HCT116 (cell line): ENCODE data around the gene CRYZ. TPM values are rescaled to one million over a fixed set of nuclear protein-coding genes. Genes with fewer than 3 reads are reported as not detected.

Source experiments
- ATAC-seq: fragments of 200-7000 bp; cut with Tn5 transposase; 2 replicates; pipeline ENCODE4 v1.9.1; 2020; ENCODE audit warnings: mild to moderate bottlenecking, moderate library complexity
- BruUV-seq: library from RNA; stranded (reverse); fragments of 400-500 nt; replicated peaks from 2 replicates; lab custom pipeline; 2021; lab: Mats Ljungman, UMichigan
- CTCF ChIA-PET: fragments of 300-600 bp; sonication (Branson Sonifier 250); formaldehyde crosslinking; loops from one replicate; lab custom pipeline; 2021; ENCODE audit warnings: antibody characterized with exemption; lab: Charles Lee
- POLR2A ChIA-PET: fragments of 300-600, 350-600 bp; sonication (Branson Sonifier 250); formaldehyde crosslinking; loops from one replicate; lab custom pipeline; 2021; ENCODE audit warnings: antibody characterized with exemption; lab: Charles Lee
- RAD21 ChIA-PET, 2 experiments: fragments of 300-600 bp; sonication (Branson Sonifier 250); formaldehyde crosslinking; loops; one replicate each; lab custom pipeline; 2023; ENCODE audit warnings: low total read pairs in 2 of 2; ENCODE audit not compliant: uncharacterized antibody in 2 of 2, unreplicated experiment in 2 of 2, low non-redundant PET in 1 of 2; lab: Charles Lee
- DNase-seq: peaks from one replicate; pipeline ENCODE4 v3.0.0-alpha.2; 2010; ENCODE audit warnings: low read depth, low spot score
- H2AFZ ChIP-seq: fragments of 200-600 bp; shearing (Covaris generic), sonication (generic); 2 replicates; pipeline ENCODE4 v1.6.1; 2017; ENCODE audit warnings: low read depth, mixed run types, mixed read lengths, antibody characterized with exemption, low read length; ENCODE audit not compliant: poor library complexity, severe bottlenecking
- H3K27ac ChIP-seq: 2 replicates; pipeline ENCODE4 v1.5.1; 2012; ENCODE audit warnings: low read depth, low read length
- H3K27me3 ChIP-seq: fragments of 200-600 bp; sonication (generic); 2 replicates; pipeline ENCODE4 v1.6.1; 2016; ENCODE audit warnings: mixed run types, low read length, mixed read lengths; ENCODE audit not compliant: insufficient read depth
- H3K36me3 ChIP-seq, 2 experiments: fragments of 200-500 bp in 1 of 2; fragments of 200-600 bp in 1 of 2; sonication (Bioruptor generic) in 1 of 2; sonication (generic) in 1 of 2; 2 replicates each; pipeline versions ENCODE4 v1.5.1 to v1.6.1; 2014 to 2016; ENCODE audit warnings: low read length in 2 of 2, inconsistent platforms in 1 of 2, mixed read lengths in 1 of 2, mixed run types in 1 of 2; ENCODE audit not compliant: insufficient read depth in 2 of 2, control insufficient read depth in 1 of 2
- H3K4me1 ChIP-seq, 2 experiments: fragments of 200-600 bp in 1 of 2; sonication (generic) in 1 of 2; 2 replicates each; pipeline versions ENCODE4 v1.5.1 to v1.6.1; 2012 to 2017; ENCODE audit warnings: low read length in 2 of 2, inconsistent platforms in 1 of 2, mild to moderate bottlenecking in 1 of 2, mixed read lengths in 1 of 2, mixed run types in 1 of 2, moderate library complexity in 1 of 2; ENCODE audit not compliant: insufficient read depth in 2 of 2, control insufficient read depth in 1 of 2
- H3K4me2 ChIP-seq: fragments of 200-600 bp; sonication (generic); 2 replicates; pipeline ENCODE4 v1.6.1; 2017; ENCODE audit warnings: mixed run types, low read length, mixed read lengths
- H3K4me3 ChIP-seq, 2 experiments: fragments of 200-600 bp in 1 of 2; sonication (generic) in 1 of 2; replicated peaks in 1 of 2; 2 replicates each; pipeline ENCODE4 v1.5.1; 2011 to 2016; ENCODE audit warnings: low read length in 2 of 2, control low read depth in 1 of 2, low read depth in 1 of 2, mild to moderate bottlenecking in 1 of 2, mixed read lengths in 1 of 2, mixed run types in 1 of 2
- H3K79me2 ChIP-seq: fragments of 200-600 bp; sonication (generic); 2 replicates; pipeline ENCODE4 v1.6.1; 2017; ENCODE audit warnings: mild to moderate bottlenecking, mixed run types, low read length, moderate library complexity, mixed read lengths; ENCODE audit not compliant: insufficient read depth
- H3K9ac ChIP-seq: fragments of 200-600 bp; sonication (generic); 2 replicates; pipeline ENCODE4 v1.6.1; 2016; ENCODE audit warnings: low read length, mixed read lengths
- H3K9me2 ChIP-seq: fragments of 200-600 bp; sonication (generic), shearing (Covaris generic); 2 replicates; pipeline ENCODE4 v1.6.1; 2017; ENCODE audit warnings: mixed run types, mild to moderate bottlenecking, moderate library complexity; ENCODE audit not compliant: insufficient read depth
- H3K9me3 ChIP-seq, 2 experiments: fragments of 200-500 bp in 1 of 2; fragments of 200-600 bp in 1 of 2; sonication (Bioruptor generic) in 1 of 2; sonication (generic) in 1 of 2; 2 replicates each; pipeline ENCODE4 v1.6.1; 2014 to 2017; ENCODE audit warnings: low read length in 2 of 2, mixed read lengths in 2 of 2, inconsistent platforms in 1 of 2, low read depth in 1 of 2, mild to moderate bottlenecking in 1 of 2, mixed run types in 1 of 2, moderate library complexity in 1 of 2; ENCODE audit not compliant: control insufficient read depth in 1 of 2, insufficient read depth in 1 of 2
- H4K20me1 ChIP-seq: fragments of 200-600 bp; sonication (generic), shearing (Covaris generic); 2 replicates; pipeline ENCODE4 v1.6.1; 2017; ENCODE audit warnings: mixed run types, mild to moderate bottlenecking, moderate library complexity; ENCODE audit not compliant: insufficient read depth
- ATF3 ChIP-seq: IDR thresholded peaks from 2 replicates; pipeline ENCODE4 v1.6.1; 2012
- CBX3 ChIP-seq: IDR thresholded peaks from 2 replicates; pipeline ENCODE4 v1.6.1; 2012; ENCODE audit warnings: low read depth
- CEBPB ChIP-seq: IDR thresholded peaks from 2 replicates; pipeline ENCODE4 v1.6.1; 2012; ENCODE audit warnings: low read depth
- EGR1 ChIP-seq: IDR thresholded peaks from 2 replicates; pipeline ENCODE4 v1.6.1; 2012; ENCODE audit warnings: low read depth
- ELF1 ChIP-seq: IDR thresholded peaks from 2 replicates; pipeline ENCODE4 v1.6.1; 2012; ENCODE audit warnings: low read depth, borderline replicate concordance
- EZH2 ChIP-seq: fragments of 200-600 bp; sonication (generic); IDR thresholded peaks from 2 replicates; pipeline ENCODE4 v1.6.1; 2017; ENCODE audit warnings: antibody characterized with exemption, mixed run types
- FOSL1 ChIP-seq: IDR thresholded peaks from 2 replicates; pipeline ENCODE4 v1.6.1; 2012; ENCODE audit warnings: low read depth
- JUND ChIP-seq: IDR thresholded peaks from 2 replicates; pipeline ENCODE4 v1.6.1; 2012
- POLR2AphosphoS5 ChIP-seq: IDR thresholded peaks from 2 replicates; pipeline ENCODE4 v1.6.1; 2011; ENCODE audit warnings: mild to moderate bottlenecking, low read depth, low read length, moderate library complexity
- RAD21 ChIP-seq: IDR thresholded peaks from 2 replicates; pipeline ENCODE4 v1.6.1; 2012; ENCODE audit warnings: low read depth, mild to moderate bottlenecking
- REST ChIP-seq: IDR thresholded peaks from 2 replicates; pipeline ENCODE4 v1.6.1; 2012; ENCODE audit warnings: low read depth
- SP1 ChIP-seq: IDR thresholded peaks from 2 replicates; pipeline ENCODE4 v1.6.1; 2012; ENCODE audit warnings: low read depth
- SRF ChIP-seq: IDR thresholded peaks from 2 replicates; pipeline ENCODE4 v1.6.1; 2012; ENCODE audit warnings: low read depth
- TCF7L2 ChIP-seq: IDR thresholded peaks from 2 replicates; pipeline ENCODE4 v1.7.0; 2011; ENCODE audit warnings: borderline replicate concordance, inconsistent platforms; ENCODE audit not compliant: insufficient read depth, insufficient read length; ENCODE audit errors: extremely low read depth
- YY1 ChIP-seq: IDR thresholded peaks from 2 replicates; pipeline ENCODE4 v1.6.1; 2011; ENCODE audit warnings: low read length, low read depth, moderate library complexity, mild to moderate bottlenecking; ENCODE audit not compliant: insufficient replicate concordance; ENCODE audit errors: extremely low read depth
- ZBTB33 ChIP-seq: IDR thresholded peaks from 2 replicates; pipeline ENCODE4 v1.6.1; 2011; ENCODE audit warnings: mild to moderate bottlenecking, low read length, moderate library complexity; ENCODE audit not compliant: insufficient replicate concordance; ENCODE audit errors: extremely low read depth
- ZFX ChIP-seq: fragments of 450-650 bp; IDR thresholded peaks from 2 replicates; pipeline ENCODE4 v1.6.1; 2017
- ZNF274 ChIP-seq: fragments of 200-500 bp; sonication (Bioruptor generic); IDR thresholded peaks from 2 replicates; pipeline ENCODE4 v1.6.1; 2014; ENCODE audit warnings: mild to moderate bottlenecking, low read depth, low read length, inconsistent platforms
- intact Hi-C: fragments of 100-400 bp; cut with micrococcal nuclease; formaldehyde crosslinking; loops from 2 replicates; pipeline ENCODE4 v1.10.0; 2022
- total RNA-seq: library from RNA; stranded (reverse); gene quantifications from one replicate; pipeline ENCODE4 v1.2.1, GENCODE V29; 2021; ENCODE audit not compliant: unreplicated experiment

CRYZ gene
- total RNA-seq, 1 experiment from 2014 or later = 28.2 TPM

GRCh38 chr1:74755475-74755874 is 22.6 kb upstream of the CRYZ start:
- BruUV-seq = no TSS peak
- intact Hi-C loops = no loop called here
- no peak for DNase-seq
- H4K20me1 ChIP-seq = no peaks in the 10 kb centered on the region
- no peak overlapping the region for H2AFZ ChIP-seq
- POLR2A ChIA-PET = no interaction called here
- no peaks in the 10 kb centered on the region for H3K9me3 ChIP-seq
- 0 out of 2 replicates have a peak, but pooled peaks cover 4% of the 10 kb centered on the region for H3K79me2 ChIP-seq
- no peaks in the 10 kb centered on the region for H3K9me2 ChIP-seq
- TF ChIP-seq ZFX = no peak
- no peak for TF ChIP-seq POLR2AphosphoS5
- TF ChIP-seq ZBTB33 = no peak
- TF ChIP-seq RAD21 = no peak
- no peak for TF ChIP-seq EZH2
- no peak for TF ChIP-seq JUND
- no peak for TF ChIP-seq CEBPB
- no peak for TF ChIP-seq REST
- TF ChIP-seq ZNF274 = no peak
- TF ChIP-seq CBX3 = no peak
- TF ChIP-seq YY1 = no peak
- TF ChIP-seq ELF1 = no peak
- no peak for TF ChIP-seq SRF
- no peak for TF ChIP-seq SP1
- no peak for TF ChIP-seq ATF3
- no peak for TF ChIP-seq FOSL1
- no peak for TF ChIP-seq EGR1
- TF ChIP-seq TCF7L2 = no peak
- TF ChIP-seq, all 23 proteins: peak for 0
- H3K4me3 ChIP-seq = no peak overlapping the region
- H3K9ac ChIP-seq = no peak overlapping the region
- H3K4me1 ChIP-seq = no peaks in the 10 kb centered on the region
- no peaks in the 10 kb centered on the region for H3K27me3 ChIP-seq
- RAD21 ChIA-PET = no interaction called here
- no peak overlapping the region for H3K4me2 ChIP-seq
- peaks cover 14 to 35% of the 10 kb centered on the region in 2 experiments; a peak in 3 of 4 replicates for H3K36me3 ChIP-seq
- CTCF ChIA-PET = no interaction called here
- no peak overlapping the region for H3K27ac ChIP-seq
- ATAC-seq = no peak
